Neural cell (in vitro differentiated cells): ENCODE data around the gene IGSF21. TPM values are rescaled to one million over a fixed set of nuclear protein-coding genes. Genes with fewer than 3 reads are reported as not detected.

Experiments
- H2AFZ ChIP-seq: fragments of 200-600, 300-800 bp; sonication (generic), shearing (Covaris generic); 2 replicates; pipeline ENCODE4 v1.6.0; 2014; ENCODE audit warnings: low read depth, mild to moderate bottlenecking, antibody characterized with exemption, low read length, moderate library complexity
- H3F3A ChIP-seq: fragments of 200-600 bp; shearing (Covaris generic); 2 replicates; pipeline ENCODE4 v1.6.1; 2016; ENCODE audit warnings: mild to moderate bottlenecking, moderate library complexity, mixed read lengths, antibody characterized with exemption, low read length; ENCODE audit not compliant: insufficient read depth, poor library complexity, severe bottlenecking
- H3K27ac ChIP-seq: fragments of 200-600, 300-800 bp; sonication (generic), shearing (Covaris generic); 2 replicates; pipeline ENCODE4 v1.5.1; 2014; ENCODE audit warnings: mild to moderate bottlenecking, low read length, moderate library complexity
- H3K27me3 ChIP-seq: fragments of 300-800, 200-600 bp; sonication (generic), shearing (Covaris generic); 2 replicates; pipeline ENCODE4 v1.6.0; 2014; ENCODE audit warnings: mild to moderate bottlenecking, low read depth, low read length, moderate library complexity; ENCODE audit not compliant: insufficient read depth
- H3K36me3 ChIP-seq: fragments of 300-800, 200-600 bp; sonication (generic), shearing (Covaris generic); 2 replicates; pipeline ENCODE4 v1.5.1; 2014; ENCODE audit warnings: mild to moderate bottlenecking, antibody characterized with exemption, low read length, moderate library complexity; ENCODE audit not compliant: insufficient read depth
- H3K4me2 ChIP-seq: fragments of 300-800, 200-600 bp; sonication (generic), shearing (Covaris generic); 2 replicates; pipeline ENCODE4 v1.6.0; 2014; ENCODE audit warnings: mild to moderate bottlenecking, low read length
- H3K4me3 ChIP-seq: fragments of 300-800, 200-600 bp; sonication (generic), shearing (Covaris generic); 2 replicates; pipeline ENCODE4 v1.5.1; 2014; ENCODE audit warnings: mild to moderate bottlenecking, low read length, moderate library complexity
- H3K79me2 ChIP-seq: fragments of 200-600 bp; shearing (Covaris generic); replicated peaks from 2 replicates; pipeline ENCODE4 v1.6.0; 2014; ENCODE audit warnings: mild to moderate bottlenecking, low read length, moderate library complexity; ENCODE audit not compliant: insufficient read depth
- H3K9ac ChIP-seq: fragments of 300-800, 200-600 bp; sonication (generic), shearing (Covaris generic); 2 replicates; pipeline ENCODE4 v1.6.1; 2016; ENCODE audit warnings: mild to moderate bottlenecking, low read length, mixed read lengths
- H3K9me2 ChIP-seq: fragments of 200-600 bp; shearing (Covaris generic); 2 replicates; pipeline ENCODE4 v1.6.1; 2016; ENCODE audit warnings: mild to moderate bottlenecking, low read length, mixed read lengths; ENCODE audit not compliant: insufficient read depth
- H3K9me3 ChIP-seq: fragments of 200-600, 300-800 bp; sonication (generic), shearing (Covaris generic); 2 replicates; pipeline ENCODE4 v1.6.1; 2016; ENCODE audit warnings: mild to moderate bottlenecking, mixed run types, low read length, moderate library complexity, mixed read lengths
- H4K20me1 ChIP-seq: fragments of 200-600 bp; shearing (Covaris generic); 2 replicates; pipeline ENCODE4 v1.6.1; 2016; ENCODE audit warnings: mild to moderate bottlenecking, mixed run types; ENCODE audit not compliant: insufficient read depth
- CTCF ChIP-seq: fragments of 450-650 bp; IDR thresholded peaks from 2 replicates; pipeline ENCODE4 v1.5.1; 2014; ENCODE audit warnings: antibody characterized with exemption, mild to moderate bottlenecking, moderate library complexity; ENCODE audit not compliant: poor library complexity, severe bottlenecking
- EP300 ChIP-seq: fragments of 450-650 bp; conservative IDR thresholded peaks from 2 replicates; pipeline ENCODE4 v1.6.1; 2014; ENCODE audit warnings: antibody characterized with exemption, mild to moderate bottlenecking, moderate library complexity; ENCODE audit not compliant: poor library complexity, severe bottlenecking
- EZH2 ChIP-seq: fragments of 200-600, 300-800 bp; shearing (Covaris generic), sonication (generic); IDR thresholded peaks from 2 replicates; pipeline ENCODE4 v1.6.1; 2014; ENCODE audit warnings: antibody characterized with exemption, low read length, borderline replicate concordance, mild to moderate bottlenecking; ENCODE audit not compliant: insufficient read depth, poor library complexity, severe bottlenecking
- MXI1 ChIP-seq: fragments of 450-650 bp; conservative IDR thresholded peaks from 2 replicates; pipeline ENCODE4 v1.6.1; 2014; ENCODE audit warnings: antibody characterized with exemption, mild to moderate bottlenecking; ENCODE audit not compliant: poor library complexity, severe bottlenecking
- POLR2AphosphoS5 ChIP-seq: IDR thresholded peaks from 2 replicates; pipeline ENCODE4 v1.6.1; 2012
- RAD21 ChIP-seq: fragments of 450-650 bp; conservative IDR thresholded peaks from 2 replicates; pipeline ENCODE4 v1.6.1; 2014; ENCODE audit warnings: antibody characterized with exemption, mild to moderate bottlenecking, moderate library complexity
- REST ChIP-seq: IDR thresholded peaks from 2 replicates; pipeline ENCODE4 v1.6.1; 2012; ENCODE audit warnings: borderline replicate concordance
- SMC3 ChIP-seq: fragments of 450-650 bp; conservative IDR thresholded peaks from 2 replicates; pipeline ENCODE4 v1.6.1; 2014; ENCODE audit warnings: antibody characterized with exemption, mild to moderate bottlenecking, moderate library complexity; ENCODE audit not compliant: poor library complexity
- TAF1 ChIP-seq: IDR thresholded peaks from 2 replicates; pipeline ENCODE4 v1.6.1; 2012; ENCODE audit warnings: low read depth
- polyA plus RNA-seq: library from polyadenylated mRNA; depleted of rRNA; stranded (reverse); fragments of >200 nt; gene quantifications from 2 replicates; pipeline ENCODE4 v1.2.3, GENCODE V29; 2014

IGSF21 gene
- polyA plus RNA-seq, 1 donor from 2014 or later = 2.4 TPM

- Histone ChIP-seq H3F3A (no peaks in the 10 kb centered on the region), H3K9ac (no peak overlapping the region), H3K36me3 (no peaks in the 10 kb centered on the region), H3K9me3 (no peaks in the 10 kb centered on the region), H3K9me2 (no peaks in the 10 kb centered on the region), H3K4me3 (no peak overlapping the region), H3K27me3 (no peaks in the 10 kb centered on the region), H3K4me2 (no peak overlapping the region), H4K20me1 (no peaks in the 10 kb centered on the region), H3K27ac (no peak overlapping the region), H2AFZ (no peak overlapping the region), H3K79me2 (no peaks in the 10 kb centered on the region)
- TF ChIP-seq EZH2 (no peak), TAF1 (no peak), RAD21 (no peak), SMC3 (no peak), EP300 (no peak), MXI1 (no peak), REST (no peak), CTCF (no peak), POLR2AphosphoS5 (no peak)
These were observed 69.0 kb downstream of the IGSF21 start for GRCh38 chr1:18176619-18177018.

- H3K27ac ChIP-seq = no peak overlapping the region
- no peak overlapping the region for H2AFZ ChIP-seq
- H3K9me2 ChIP-seq = no peaks in the 10 kb centered on the region
- H3K4me2 ChIP-seq = no peak overlapping the region
- H3K9ac ChIP-seq = no peak overlapping the region
- H3F3A ChIP-seq = no peaks in the 10 kb centered on the region
- H4K20me1 ChIP-seq = no peaks in the 10 kb centered on the region
- TF ChIP-seq REST (no peak), SMC3 (no peak), RAD21 (no peak), POLR2AphosphoS5 (no peak)
- no peaks in the 10 kb centered on the region for H3K79me2 ChIP-seq
- no peak overlapping the region for H3K4me3 ChIP-seq
- no peaks in the 10 kb centered on the region for H3K9me3 ChIP-seq
- no peaks in the 10 kb centered on the region for H3K36me3 ChIP-seq
- H3K27me3 ChIP-seq = no peaks in the 10 kb centered on the region
These were observed 70.5 kb downstream of the IGSF21 start for GRCh38 chr1:18178111-18178510.
